ENCODE measurements around the gene LCNL1. TPM values are rescaled to one million over a fixed set of nuclear protein-coding genes. Genes with fewer than 3 reads are reported as not detected.

The LCNL1 gene
- total RNA-seq, 2 experiments from 2014 or later = not detected

DNA sequence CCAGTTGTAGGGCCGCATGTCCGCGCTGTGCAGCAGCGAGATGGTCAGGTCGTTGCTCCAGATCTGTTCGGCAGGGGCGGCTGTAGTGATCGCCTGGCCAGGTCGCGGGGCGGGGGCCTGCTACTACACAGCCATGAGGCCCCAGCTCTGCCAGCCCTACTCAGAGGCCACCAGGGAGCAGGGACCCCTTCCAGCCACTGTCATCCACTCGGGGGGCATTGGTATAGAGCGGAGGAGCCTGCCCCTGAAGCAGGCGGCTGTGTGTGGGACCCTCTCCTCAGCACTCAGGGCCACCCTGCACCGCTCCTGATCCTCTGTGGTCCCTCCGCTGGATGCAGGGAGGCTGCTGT, 39.9 kb upstream of the LCNL1 start:
- Mint-ChIP-seq H3K36me3 (peaks cover 27% of the 10 kb centered on the region), H3K27ac (peak overlapping the region; percentile 23), H3K9me3 (no peaks in the 10 kb centered on the region), H3K4me3 (peak overlapping the region; percentile 66), H3K27me3 (no peaks in the 10 kb centered on the region), H3K4me1 (ENCODE audit: low read depth) (peaks cover 12% of the 10 kb centered on the region)
- POLR2A ChIA-PET = no interaction called here
- intact Hi-C loops (cut with micrococcal nuclease) = loop anchor here (10.0 kb wide), 1 partner anchor 92 kb away; the partner anchor contains the start of gene FUT7
- DNase-seq = no peak
- CTCF ChIA-PET = interaction anchor here (3.4 kb wide), 1 partner anchor 100 kb away, joined by 13 read pairs; the partner anchor contains the start of gene AJM1

DNA sequence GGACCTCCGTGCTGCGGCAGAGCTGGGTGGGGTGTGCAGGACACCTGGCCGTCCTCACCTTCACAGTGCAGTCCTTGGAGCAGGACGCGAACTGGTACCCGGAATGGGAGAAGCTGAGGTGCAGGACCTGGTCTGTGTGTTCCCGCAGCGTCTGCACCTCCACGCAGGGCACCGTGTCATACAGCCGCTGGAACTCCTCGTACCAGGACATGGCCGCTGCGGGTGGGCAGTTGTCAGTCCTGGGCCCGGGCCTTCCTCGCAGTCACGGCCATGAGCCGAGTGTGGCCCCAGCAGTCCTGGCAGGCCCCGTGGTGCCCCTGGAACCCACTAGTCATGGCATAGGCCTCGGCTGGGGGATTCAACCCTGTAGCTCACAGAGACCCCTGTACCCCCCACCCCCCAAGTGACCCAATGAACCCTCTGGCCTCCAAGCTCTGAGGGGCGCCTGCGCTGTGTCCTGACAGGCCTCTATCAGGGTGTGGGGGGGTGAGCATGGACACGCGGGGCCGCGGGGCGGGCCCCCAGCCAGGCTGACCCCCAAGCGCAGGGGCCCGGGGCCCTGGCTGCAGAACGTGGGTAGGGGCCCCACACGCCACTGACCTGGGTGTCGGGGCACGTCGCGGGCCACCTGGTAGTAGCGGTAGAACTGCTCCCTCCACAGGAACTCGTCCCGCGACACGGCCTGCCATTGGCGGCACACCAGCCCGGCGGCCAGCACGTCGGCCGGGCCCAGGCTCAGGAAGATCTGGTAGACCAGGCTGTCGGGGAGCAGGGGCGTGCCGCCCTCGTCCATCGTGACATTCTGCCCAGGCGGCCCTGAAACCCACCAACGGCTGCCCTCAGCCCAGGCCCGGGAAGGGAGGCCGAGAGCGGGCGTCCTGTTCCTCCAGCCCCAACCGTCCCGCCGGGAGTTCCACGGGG, 39.2 kb upstream of the LCNL1 start:
- H3K4me1 Mint-ChIP-seq (ENCODE audit: low read depth) = peaks cover 12% of the 10 kb centered on the region
- CTCF ChIA-PET = interaction anchor here (0.9 to 3.4 kb wide), 7 partner anchors 12 to 101 kb away, joined by 3 to 13 read pairs (median 7); partner anchors contain the start of genes AJM1 and PAXX
- no peaks in the 10 kb centered on the region for H3K9me3 Mint-ChIP-seq
- intact Hi-C loops (cut with micrococcal nuclease) = loop anchor here (1.0 to 10.0 kb wide), 3 partner anchors 61 to 101 kb away; partner anchors contain the start of genes AJM1 and FUT7
- peaks cover 25% of the 10 kb centered on the region for H3K36me3 Mint-ChIP-seq
- peak; percentile 56 for DNase-seq
- no peaks in the 10 kb centered on the region for H3K27me3 Mint-ChIP-seq
- H3K27ac Mint-ChIP-seq = peak overlapping the region; percentile 86
- H3K4me3 Mint-ChIP-seq = peak overlapping the region; percentile 80
- POLR2A ChIA-PET = interaction anchor here (1.0 to 1.5 kb wide), 5 partner anchors 13 to 100 kb away, joined by 3 to 4 read pairs (median 3); partner anchors contain the start of gene TRAF2

GRCh38 chr9:136944212-136944518, 38.6 kb upstream of the LCNL1 start:
- intact Hi-C loops (cut with micrococcal nuclease) = loop anchor here (1.0 to 10.0 kb wide), 3 partner anchors 62 to 101 kb away; partner anchors contain the start of genes AJM1 and FUT7
- ChIA-PET POLR2A (interaction anchor here (0.6 to 1.5 kb wide), 7 partner anchors 14 to 101 kb away, joined by 3 to 4 read pairs (median 3); partner anchors contain the start of gene TRAF2), CTCF (interaction anchor here (0.9 to 3.4 kb wide), 7 partner anchors 12 to 102 kb away, joined by 3 to 13 read pairs (median 7); partner anchors contain the start of genes AJM1 and PAXX)
- H3K36me3 Mint-ChIP-seq = peaks cover 22% of the 10 kb centered on the region
- peaks cover 12% of the 10 kb centered on the region for H3K4me1 Mint-ChIP-seq (ENCODE audit: low read depth)
- no peaks in the 10 kb centered on the region for H3K9me3 Mint-ChIP-seq
- peak overlapping the region; percentile 86 for H3K27ac Mint-ChIP-seq
- peak overlapping the region; percentile 80 for H3K4me3 Mint-ChIP-seq
- no peaks in the 10 kb centered on the region for H3K27me3 Mint-ChIP-seq
- DNase-seq = no peak

- POLR2A ChIA-PET = interaction anchor here (0.6 to 1.5 kb wide), 7 partner anchors 15 to 102 kb away, joined by 3 to 4 read pairs (median 3); partner anchors contain the start of gene TRAF2
- CTCF ChIA-PET = interaction anchor here (0.7 to 3.4 kb wide), 10 partner anchors 13 to 102 kb away, joined by 3 to 13 read pairs (median 4); partner anchors contain the start of genes AJM1 and PAXX
- Mint-ChIP-seq H3K4me3 (peak within 1 kb of the TSS; percentile 80), H3K9me3 (no peaks in the 10 kb centered on the region), H3K27me3 (no peaks in the 10 kb centered on the region), H3K36me3 (peaks cover 17% of the 10 kb centered on the region), H3K27ac (peak within 1 kb of the TSS; percentile 86), H3K4me1 (ENCODE audit: low read depth) (peaks cover 12% of the 10 kb centered on the region)
- intact Hi-C loops (cut with micrococcal nuclease) = loop anchor here (1.0 to 10.0 kb wide), 4 partner anchors 48 to 102 kb away; partner anchors contain the start of genes AJM1, FUT7 and PAXX
- DNase-seq = peak; percentile 96
Observed at GRCh38 chr9:136944519-136945332, 38.1 kb upstream of the LCNL1 start, which contains the start of the genes C8G and FBXW5. TSS of gene C8G (plus strand) at chr9:136945243. CDS start at chr9:136945321, 78 bp downstream. TSS of gene FBXW5 (minus strand) at chr9:136944738. CDS start at chr9:136944083, 655 bp downstream.

DNA sequence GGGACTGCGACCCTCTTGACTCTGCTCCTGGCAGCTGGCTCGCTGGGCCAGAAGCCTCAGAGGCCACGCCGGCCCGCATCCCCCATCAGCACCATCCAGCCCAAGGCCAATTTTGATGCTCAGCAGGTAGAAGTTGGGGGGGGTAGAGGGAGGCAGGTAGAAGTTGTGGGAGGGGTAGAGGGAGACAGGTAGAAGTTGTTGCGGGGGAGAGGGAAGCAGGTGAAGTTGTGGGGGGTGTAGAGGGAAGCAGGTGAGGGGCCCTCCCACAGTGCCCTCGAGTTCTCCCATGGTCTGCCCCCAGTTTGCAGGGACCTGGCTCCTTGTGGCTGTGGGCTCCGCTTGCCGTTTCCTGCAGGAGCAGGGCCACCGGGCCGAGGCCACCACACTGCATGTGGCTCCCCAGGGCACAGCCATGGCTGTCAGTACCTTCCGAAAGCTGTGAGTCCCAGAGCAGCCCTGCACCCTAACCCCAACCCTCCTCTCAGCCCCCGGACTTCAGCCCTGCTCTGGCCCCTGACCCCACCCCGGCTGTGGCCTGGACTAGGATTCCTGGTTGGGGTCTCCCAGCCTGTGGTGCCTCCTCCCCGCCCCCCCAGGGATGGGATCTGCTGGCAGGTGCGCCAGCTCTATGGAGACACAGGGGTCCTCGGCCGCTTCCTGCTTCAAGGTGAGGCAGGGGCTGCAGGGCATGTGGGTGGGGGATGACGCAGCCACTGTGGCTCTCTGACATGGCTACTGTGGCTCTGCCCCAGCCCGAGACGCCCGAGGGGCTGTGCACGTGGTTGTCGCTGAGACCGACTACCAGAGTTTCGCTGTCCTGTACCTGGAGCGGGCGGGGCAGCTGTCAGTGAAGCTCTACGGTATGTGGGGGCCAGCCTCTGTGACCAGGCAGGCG, 37.2 kb upstream of the LCNL1 start:
- no peak for DNase-seq
- no peaks in the 10 kb centered on the region for H3K9me3 Mint-ChIP-seq
- POLR2A ChIA-PET = interaction anchor here (1.5 kb wide), 1 partner anchor 102 kb away, joined by 3 read pairs; no protein-coding TSS in a partner anchor
- no peak overlapping the region for H3K27ac Mint-ChIP-seq
- peaks cover 12% of the 10 kb centered on the region for H3K4me1 Mint-ChIP-seq (ENCODE audit: low read depth)
- peak overlapping the region; percentile 38 for H3K4me3 Mint-ChIP-seq
- H3K27me3 Mint-ChIP-seq = no peaks in the 10 kb centered on the region
- CTCF ChIA-PET = interaction anchor here (0.7 to 3.4 kb wide), 7 partner anchors 14 to 103 kb away, joined by 3 to 13 read pairs (median 5); partner anchors contain the start of genes AJM1 and PAXX
- intact Hi-C loops (cut with micrococcal nuclease) = loop anchor here (2.0 to 10.0 kb wide), 3 partner anchors 47 to 103 kb away; partner anchors contain the start of genes AJM1, FUT7 and PAXX
- H3K36me3 Mint-ChIP-seq = peaks cover 17% of the 10 kb centered on the region

DNA sequence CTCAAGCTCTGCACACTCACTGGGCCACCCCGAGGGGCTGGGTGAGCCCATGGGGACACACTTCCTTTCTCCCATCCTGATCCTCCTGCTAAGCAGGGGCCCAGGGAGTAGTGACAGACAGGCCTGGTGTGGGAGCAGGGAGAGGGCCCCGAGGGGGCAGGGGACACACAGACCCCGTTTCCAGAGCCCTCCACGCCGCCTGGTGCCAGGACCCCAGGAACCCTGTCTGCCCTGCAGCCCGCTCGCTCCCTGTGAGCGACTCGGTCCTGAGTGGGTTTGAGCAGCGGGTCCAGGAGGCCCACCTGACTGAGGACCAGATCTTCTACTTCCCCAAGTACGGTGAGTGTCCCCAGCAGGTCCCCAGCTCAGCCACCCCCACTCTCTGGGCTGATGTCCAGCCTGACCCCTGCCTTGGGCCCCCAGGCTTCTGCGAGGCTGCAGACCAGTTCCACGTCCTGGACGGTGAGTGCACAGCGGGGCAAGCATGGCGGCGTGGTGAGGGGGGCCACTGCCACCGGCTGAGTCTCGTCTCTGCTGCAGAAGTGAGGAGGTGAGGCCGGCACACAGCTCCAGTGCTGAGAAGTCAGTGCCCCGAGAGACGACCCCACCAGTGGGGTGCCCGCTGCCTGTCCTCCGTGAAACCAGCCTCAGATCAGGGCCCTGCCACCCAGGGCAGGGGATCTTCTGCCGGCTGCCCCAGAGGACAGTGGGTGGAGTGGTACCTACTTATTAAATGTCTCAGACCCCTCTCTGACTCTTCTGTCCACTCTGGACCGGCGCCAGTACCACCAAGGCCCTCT, 36.4 kb upstream of the LCNL1 start:
- intact Hi-C loops (cut with micrococcal nuclease) = loop anchor here (5.0 to 10.0 kb wide), 2 partner anchors 46 to 88 kb away; partner anchors contain the start of genes FUT7 and PAXX
- Mint-ChIP-seq H3K36me3 (peaks cover 10% of the 10 kb centered on the region), H3K27ac (no peak overlapping the region), H3K9me3 (no peaks in the 10 kb centered on the region), H3K27me3 (no peaks in the 10 kb centered on the region), H3K4me3 (no peak overlapping the region), H3K4me1 (ENCODE audit: low read depth) (peaks cover 12% of the 10 kb centered on the region)
- ChIA-PET POLR2A (no interaction called here), CTCF (interaction anchor here (1.2 to 3.4 kb wide), 6 partner anchors 28 to 139 kb away, joined by 3 to 49 read pairs (median 8); partner anchors contain the start of genes AJM1 and RABL6)
- DNase-seq = no peak

- Mint-ChIP-seq H3K27me3 (no peaks in the 10 kb centered on the region), H3K4me1 (ENCODE audit: low read depth) (peaks cover 12% of the 10 kb centered on the region), H3K9me3 (no peaks in the 10 kb centered on the region), H3K36me3 (peaks cover 5% of the 10 kb centered on the region), H3K27ac (no peak overlapping the region), H3K4me3 (no peak overlapping the region)
- POLR2A ChIA-PET = no interaction called here
- intact Hi-C loops (cut with micrococcal nuclease) = loop anchor here (5.0 to 10.0 kb wide), 2 partner anchors 45 to 88 kb away; partner anchors contain the start of genes FUT7 and PAXX
- CTCF ChIA-PET = interaction anchor here (0.8 to 2.8 kb wide), 14 partner anchors 16 to 139 kb away, joined by 3 to 49 read pairs (median 4); partner anchors contain the start of genes ABCA2, AJM1, NPDC1 and PAXX
- DNase-seq = no peak
Observed at GRCh38 chr9:136947028-136947891, 35.5 kb upstream of the LCNL1 start.

DNA sequence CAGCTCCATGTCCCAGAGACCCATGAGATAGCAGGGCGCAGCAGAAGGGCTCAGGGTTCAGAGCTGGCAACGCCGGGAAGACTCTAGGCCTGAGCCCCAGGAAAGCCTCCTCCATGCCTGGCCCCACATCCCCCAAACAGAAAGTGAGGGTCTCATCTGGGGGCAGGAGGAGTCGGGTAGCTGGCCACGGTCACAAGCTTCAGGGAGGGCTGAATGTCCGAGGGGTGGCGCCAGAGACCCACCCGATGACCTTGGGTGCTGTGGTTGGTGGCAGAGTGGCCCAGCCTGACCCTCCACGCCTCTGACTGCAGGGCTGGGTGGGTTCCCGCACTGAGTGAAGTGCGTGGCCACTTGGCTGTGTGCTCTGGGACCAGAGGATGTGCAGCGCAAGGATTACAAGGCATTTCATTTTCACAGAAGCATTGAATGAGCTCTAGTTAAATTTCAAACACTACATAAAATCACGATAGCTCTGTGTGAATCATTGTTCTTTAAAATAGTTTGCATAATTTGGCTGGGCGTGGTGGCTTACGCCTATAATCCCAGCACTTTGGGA, 34.8 kb upstream of the LCNL1 start:
- peak; percentile 42 for DNase-seq
- peak overlapping the region; percentile 77 for H3K4me3 Mint-ChIP-seq
- ChIA-PET POLR2A (no interaction called here), CTCF (interaction anchor here (0.6 to 2.8 kb wide), 16 partner anchors 17 to 140 kb away, joined by 3 to 49 read pairs (median 4); partner anchors contain the start of genes ABCA2, AJM1, CLIC3 and NPDC1)
- H3K36me3 Mint-ChIP-seq = no peaks in the 10 kb centered on the region
- no peak overlapping the region for H3K27ac Mint-ChIP-seq
- H3K27me3 Mint-ChIP-seq = no peaks in the 10 kb centered on the region
- H3K4me1 Mint-ChIP-seq (ENCODE audit: low read depth) = peaks cover 7% of the 10 kb centered on the region
- intact Hi-C loops (cut with micrococcal nuclease) = loop anchor here (2.0 to 10.0 kb wide), 3 partner anchors 44 to 157 kb away; partner anchors contain the start of genes FUT7, PAXX and TMEM141
- H3K9me3 Mint-ChIP-seq = no peaks in the 10 kb centered on the region

Data from activated CD4-positive, alpha-beta memory T cell treated with anti-CD3 and anti-CD28 coated beads for 36 hours (primary cell).